ENCODE data around the gene TLE4.

- TF ChIP-seq EZH2 (IDR thresholded peaks at IDR 0.05; ENCODE audit: low read length, unreplicated experiment) (no peak), CTCF (conservative IDR thresholded peaks at IDR 0.05; ENCODE audit: low read depth, low read length) (no peak)
These were observed 116.6 kb downstream of the TLE4 start for GRCh38 chr9:79688363-79688762.

All from PC-3 (cell line).